MM.1S (cell line): Measurements from ENCODE around the gene IL15RA.

Source experiments
- DNase-seq: peaks from one replicate; pipeline ENCODE4 v3.0.0-alpha.2; 2015
- H2AFZ ChIP-seq: fragments of 300-600 bp; sonication (generic); 2 replicates; pipeline ENCODE4 v1.6.0; 2016; ENCODE audit warnings: antibody characterized with exemption, low read length
- H3F3A ChIP-seq: fragments of 300-600 bp; sonication (generic); 2 replicates; pipeline ENCODE4 v1.6.1; 2016; ENCODE audit warnings: mild to moderate bottlenecking, antibody characterized with exemption, low read length, moderate library complexity, mixed read lengths; ENCODE audit not compliant: insufficient read depth
- H3K27ac ChIP-seq: fragments of 300-600 bp; sonication (generic); 2 replicates; pipeline ENCODE4 v1.5.1; 2016; ENCODE audit warnings: mild to moderate bottlenecking, low read length
- H3K27me3 ChIP-seq: fragments of 300-600 bp; sonication (generic); replicated peaks from 2 replicates; pipeline ENCODE4 v1.6.0; 2016; ENCODE audit warnings: low read length; ENCODE audit not compliant: insufficient read depth
- H3K36me3 ChIP-seq: fragments of 300-600 bp; sonication (generic); replicated peaks from 2 replicates; pipeline ENCODE4 v1.6.1; 2016; ENCODE audit warnings: mild to moderate bottlenecking, low read length, mixed read lengths; ENCODE audit not compliant: insufficient read depth
- H3K4me1 ChIP-seq: fragments of 300-600 bp; sonication (generic); 2 replicates; pipeline ENCODE4 v1.6.1; 2016; ENCODE audit warnings: low read length, mixed read lengths
- H3K4me2 ChIP-seq: fragments of 300-600 bp; sonication (generic); 2 replicates; pipeline ENCODE4 v1.6.0; 2016; ENCODE audit warnings: low read depth, low read length
- H3K4me3 ChIP-seq: fragments of 300-600 bp; sonication (generic); 2 replicates; pipeline ENCODE4 v1.5.1; 2016; ENCODE audit warnings: low read length, mixed read lengths
- H3K79me2 ChIP-seq: fragments of 300-600 bp; sonication (generic); 2 replicates; pipeline ENCODE4 v1.6.1; 2016; ENCODE audit warnings: mixed run types, low read length, mixed read lengths
- H3K9ac ChIP-seq: fragments of 300-600 bp; sonication (generic); 2 replicates; pipeline ENCODE4 v1.6.1; 2016; ENCODE audit warnings: low read length, mixed read lengths
- H3K9me2 ChIP-seq: fragments of 300-600 bp; sonication (generic); replicated peaks from 2 replicates; pipeline ENCODE4 v1.6.1; 2016; ENCODE audit warnings: mild to moderate bottlenecking, low read length, mixed read lengths; ENCODE audit not compliant: insufficient read depth
- H3K9me3 ChIP-seq: fragments of 300-600 bp; sonication (generic); replicated peaks from 2 replicates; pipeline ENCODE4 v1.6.1; 2016; ENCODE audit warnings: mild to moderate bottlenecking, low read length, mixed read lengths; ENCODE audit not compliant: insufficient read depth
- H4K20me1 ChIP-seq: fragments of 300-600 bp; sonication (generic); 2 replicates; pipeline ENCODE4 v1.6.1; 2016; ENCODE audit warnings: mild to moderate bottlenecking, low read length, moderate library complexity, mixed read lengths; ENCODE audit not compliant: insufficient read depth
- EZH2 ChIP-seq: fragments of 300-600 bp; sonication (generic); optimal IDR thresholded peaks from 2 replicates; pipeline ENCODE3; 2017; ENCODE audit warnings: low read depth, mild to moderate bottlenecking, antibody characterized with exemption, low read length, mixed read lengths
- EZH2phosphoT487 ChIP-seq: fragments of 300-600 bp; sonication (generic); IDR thresholded peaks from 2 replicates; pipeline ENCODE4 v1.6.1; 2018; ENCODE audit warnings: antibody characterized with exemption, low read length
- TF ChIP-seq, protein P1 (sequence below): fragments of 300-600 bp; sonication (generic); IDR thresholded peaks from 2 replicates; pipeline ENCODE4 v1.5.1; 2016; ENCODE audit warnings: antibody characterized with exemption, low read length, mixed read lengths

Gene IL15RA

DNA sequence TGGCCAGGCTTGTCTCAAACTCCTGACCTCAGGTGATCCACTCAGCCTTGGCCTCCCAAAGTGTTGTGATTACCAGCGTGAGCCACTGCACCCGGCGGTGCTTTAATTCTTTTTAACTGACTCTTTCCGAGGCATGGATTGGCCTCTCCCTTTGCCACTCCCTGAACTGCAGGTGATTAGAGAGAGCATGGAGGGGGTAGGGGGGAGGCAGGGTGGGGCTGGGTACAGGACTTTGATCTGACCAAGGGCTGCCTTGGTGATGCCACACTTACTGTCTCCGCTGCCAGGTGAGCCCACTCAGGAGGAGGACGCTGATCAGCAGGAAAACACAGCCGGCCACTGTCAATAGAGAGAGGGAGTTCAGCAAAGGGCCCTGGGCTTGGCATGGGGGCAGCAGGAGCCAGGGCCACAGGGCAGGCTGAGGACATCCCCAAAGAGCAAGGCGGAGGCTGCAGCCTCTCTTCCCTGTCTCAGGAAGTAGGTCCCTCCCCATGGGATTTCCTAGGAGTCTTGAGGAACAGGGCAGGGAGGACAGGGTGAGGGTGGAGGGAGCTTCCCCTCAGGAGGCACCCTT, 40.5 kb upstream of the IL15RA start:
- Histone ChIP-seq H4K20me1 (no peaks in the 10 kb centered on the region), H3K27me3 (peaks cover 18% of the 10 kb centered on the region), H3K9ac (no peak overlapping the region), H3K36me3 (no peaks in the 10 kb centered on the region), H3K9me2 (no peaks in the 10 kb centered on the region), H3K4me3 (no peak overlapping the region), H3K9me3 (no peaks in the 10 kb centered on the region), H3K4me1 (no peaks in the 10 kb centered on the region), H3K27ac (no peak overlapping the region), H3F3A (no peaks in the 10 kb centered on the region), H3K79me2 (no peaks in the 10 kb centered on the region), H2AFZ (no peak overlapping the region), H3K4me2 (no peak overlapping the region)
- TF ChIP-seq EZH2phosphoT487 (no peak), EZH2 (no peak)
- TF ChIP-seq, protein P1, sequence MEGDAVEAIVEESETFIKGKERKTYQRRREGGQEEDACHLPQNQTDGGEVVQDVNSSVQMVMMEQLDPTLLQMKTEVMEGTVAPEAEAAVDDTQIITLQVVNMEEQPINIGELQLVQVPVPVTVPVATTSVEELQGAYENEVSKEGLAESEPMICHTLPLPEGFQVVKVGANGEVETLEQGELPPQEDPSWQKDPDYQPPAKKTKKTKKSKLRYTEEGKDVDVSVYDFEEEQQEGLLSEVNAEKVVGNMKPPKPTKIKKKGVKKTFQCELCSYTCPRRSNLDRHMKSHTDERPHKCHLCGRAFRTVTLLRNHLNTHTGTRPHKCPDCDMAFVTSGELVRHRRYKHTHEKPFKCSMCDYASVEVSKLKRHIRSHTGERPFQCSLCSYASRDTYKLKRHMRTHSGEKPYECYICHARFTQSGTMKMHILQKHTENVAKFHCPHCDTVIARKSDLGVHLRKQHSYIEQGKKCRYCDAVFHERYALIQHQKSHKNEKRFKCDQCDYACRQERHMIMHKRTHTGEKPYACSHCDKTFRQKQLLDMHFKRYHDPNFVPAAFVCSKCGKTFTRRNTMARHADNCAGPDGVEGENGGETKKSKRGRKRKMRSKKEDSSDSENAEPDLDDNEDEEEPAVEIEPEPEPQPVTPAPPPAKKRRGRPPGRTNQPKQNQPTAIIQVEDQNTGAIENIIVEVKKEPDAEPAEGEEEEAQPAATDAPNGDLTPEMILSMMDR = no peak
- no peak for DNase-seq

- Histone ChIP-seq H3K79me2 (no peaks in the 10 kb centered on the region), H3K36me3 (no peaks in the 10 kb centered on the region), H3K4me2 (no peak overlapping the region), H4K20me1 (no peaks in the 10 kb centered on the region), H3K27ac (no peak overlapping the region), H2AFZ (no peak overlapping the region), H3K27me3 (peaks cover 11% of the 10 kb centered on the region; the same call in 1 of the 2 replicates), H3K4me3 (no peak overlapping the region), H3K4me1 (no peaks in the 10 kb centered on the region), H3K9me3 (no peaks in the 10 kb centered on the region), H3K9ac (no peak overlapping the region), H3F3A (no peaks in the 10 kb centered on the region), H3K9me2 (no peaks in the 10 kb centered on the region)
- peak; percentile 62 for DNase-seq
- TF ChIP-seq, protein P1 = peak; percentile 82
- TF ChIP-seq EZH2 = no peak
These were observed 37.0 kb upstream of the IL15RA start for GRCh38 chr10:6014241-6014761.

DNA sequence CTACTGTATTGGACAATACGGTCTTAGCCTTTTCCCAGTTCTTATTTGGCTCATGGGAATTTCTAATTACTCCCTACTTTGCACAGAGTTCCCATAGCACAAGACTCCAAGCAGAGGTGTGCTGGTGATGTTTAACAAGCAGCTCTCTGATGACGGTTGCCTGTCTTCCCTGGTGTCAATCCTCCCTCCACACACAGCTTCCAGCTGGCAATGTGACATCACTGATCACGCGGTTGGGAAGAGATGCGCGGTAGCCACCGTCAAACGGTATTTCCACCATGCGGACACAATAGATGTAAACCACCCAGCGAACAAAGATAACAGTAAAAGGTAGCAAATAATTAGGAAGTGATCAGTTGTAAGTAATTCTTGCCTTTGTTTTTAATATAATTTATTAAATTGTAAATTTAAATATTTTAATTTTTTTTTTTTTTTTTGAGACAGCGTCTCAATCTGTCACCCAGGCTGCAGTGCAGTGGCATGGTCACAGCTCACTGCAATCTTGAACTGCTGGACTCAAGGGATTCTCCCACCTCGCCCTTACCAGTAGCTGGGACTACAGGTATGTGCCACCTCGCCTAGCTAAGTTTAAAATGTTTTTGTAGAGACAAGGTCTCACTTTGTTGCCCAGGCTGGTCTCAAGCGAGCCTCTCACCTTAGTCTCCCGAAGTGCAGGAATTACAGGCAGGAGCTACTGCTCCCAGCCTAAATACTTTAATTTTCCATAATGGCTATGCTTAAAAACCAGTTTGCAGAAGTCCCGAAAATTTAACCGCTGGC, 36.3 kb upstream of the IL15RA start:
- Histone ChIP-seq H3K79me2 (no peaks in the 10 kb centered on the region), H2AFZ (no peak overlapping the region), H3K4me3 (no peak overlapping the region), H3K36me3 (no peaks in the 10 kb centered on the region), H3K4me2 (no peak overlapping the region), H3F3A (no peaks in the 10 kb centered on the region), H3K9me2 (no peaks in the 10 kb centered on the region), H3K9me3 (no peaks in the 10 kb centered on the region), H3K9ac (no peak overlapping the region), H3K4me1 (no peaks in the 10 kb centered on the region), H3K27ac (no peak overlapping the region), H4K20me1 (no peaks in the 10 kb centered on the region), H3K27me3 (peaks cover 10% of the 10 kb centered on the region; the same call in 1 of the 2 replicates)
- DNase-seq = no peak
- TF ChIP-seq, protein P1 = no peak
- TF ChIP-seq EZH2 (no peak), EZH2phosphoT487 (no peak)
